BLaER1 treated with 17β-estradiol and CSF1 and Interleukin-3, amounts not matched to agents 10 nM and 100 nM (cell line): ENCODE measurements around the gene MAPK12.
A peak's percentile ranks its signal among the peaks of the same experiment; 100 is the strongest.

Experiments used
- H3K27ac ChIP-seq, 11 experiments: shearing (Covaris generic); formaldehyde crosslinking; 2 replicates each; pipeline ENCODE4 v1.8.1; 2022
- H3K27me3 ChIP-seq, 11 experiments: shearing (Covaris generic); formaldehyde crosslinking; 2 replicates each; pipeline ENCODE4 v1.8.1; 2022
- H3K36me3 ChIP-seq, 11 experiments: shearing (Covaris generic); formaldehyde crosslinking; 2 replicates each; pipeline ENCODE4 v1.8.1; 2022
- H3K4me1 ChIP-seq, 10 experiments: shearing (Covaris generic); formaldehyde crosslinking; 2 replicates each; pipeline ENCODE4 v1.8.1; 2022
- H3K4me2 ChIP-seq, 11 experiments: shearing (Covaris generic); formaldehyde crosslinking; 2 replicates each; pipeline ENCODE4 v1.8.1; 2022
- H3K4me3 ChIP-seq, 10 experiments: shearing (Covaris generic); formaldehyde crosslinking; 2 replicates each; pipeline ENCODE4 v1.8.1; 2022
- H3K9ac ChIP-seq, 11 experiments: shearing (Covaris generic); formaldehyde crosslinking; 2 replicates each; pipeline ENCODE4 v1.8.1; 2022
- H3K9me3 ChIP-seq, 11 experiments: shearing (Covaris generic); formaldehyde crosslinking; replicated peaks in 1 of 11; 2 replicates each; pipeline ENCODE4 v1.8.1; 2022
- H4K20me1 ChIP-seq, 11 experiments: shearing (Covaris generic); formaldehyde crosslinking; 2 replicates each; pipeline ENCODE4 v1.8.1; 2022
- Cebpa-rat ChIP-seq, 11 experiments: shearing (Covaris generic); IDR thresholded peaks; 2 replicates each; pipeline ENCODE4 v1.8.1; 2022

The MAPK12 gene

DNA sequence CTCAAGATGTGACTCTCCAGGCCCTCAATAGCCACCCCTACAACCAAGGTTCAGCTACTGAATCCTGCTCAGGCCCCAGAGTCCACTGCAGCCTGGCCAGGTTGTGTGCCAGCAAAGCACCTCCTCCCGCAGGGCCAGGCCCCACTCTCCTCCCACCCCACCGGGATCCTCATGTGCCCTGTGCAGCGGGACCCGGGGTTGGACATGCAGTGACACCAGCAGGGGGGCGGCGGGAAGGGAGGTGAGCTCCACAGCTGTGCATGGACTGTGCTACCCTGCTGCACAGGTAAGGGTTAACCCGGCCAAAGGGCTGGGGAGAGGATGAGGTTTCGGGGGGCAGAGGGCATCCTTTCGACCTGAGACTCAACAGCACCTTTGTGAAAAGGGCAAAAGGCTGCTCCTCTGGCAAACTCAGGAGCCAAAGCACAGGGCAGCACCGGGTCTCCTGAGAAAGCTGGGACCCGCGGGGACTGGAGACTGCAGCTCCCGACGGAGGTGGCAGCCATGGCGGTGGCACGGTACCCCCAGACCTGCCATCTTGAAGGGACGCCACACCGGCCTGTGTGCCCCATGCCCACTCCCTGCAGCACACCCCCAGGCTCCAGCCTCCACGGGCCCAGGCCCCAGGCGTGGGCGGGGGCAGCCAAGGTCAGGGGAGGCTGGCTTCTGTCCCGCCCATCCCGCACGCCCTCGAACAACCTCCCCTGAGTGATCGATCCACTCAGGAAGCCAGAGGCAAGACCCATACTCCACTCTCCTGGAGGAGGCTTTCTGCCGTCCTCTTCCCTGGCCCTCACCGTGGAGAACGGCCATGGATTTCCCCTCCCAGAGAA lies 35.4 kb upstream of the MAPK12 start:
- H4K20me1 ChIP-seq, result peaks cover 98 to 100% (median 99%) of the 10 kb centered on the region in 11 experiments
- H3K9ac ChIP-seq, result peak overlapping the region in 7 of 11 experiments; percentile 3 to 34 (median 25); a peak in 10 of 22 replicates
- H3K36me3 ChIP-seq, result peaks cover 0 to 25% (median 0%) of the 10 kb centered on the region in 11 experiments; a peak in 7 of 22 replicates
- no peaks in the 10 kb centered on the region for H3K9me3 ChIP-seq
- peak overlapping the region in 1 of 11 experiments; percentile 14; a peak in 2 of 22 replicates for H3K27ac ChIP-seq
- TF ChIP-seq Cebpa-rat (IDR thresholded peaks at IDR 0.05), result no peak
- peak overlapping the region; percentile 96 to 100 (median 99) for H3K4me2 ChIP-seq
- no peak overlapping the region; a peak in 2 of 20 replicates for H3K4me3 ChIP-seq
- H3K27me3 ChIP-seq, result no peaks in the 10 kb centered on the region
- peaks cover 96 to 100% (median 98%) of the 10 kb centered on the region in 10 experiments for H3K4me1 ChIP-seq

DNA sequence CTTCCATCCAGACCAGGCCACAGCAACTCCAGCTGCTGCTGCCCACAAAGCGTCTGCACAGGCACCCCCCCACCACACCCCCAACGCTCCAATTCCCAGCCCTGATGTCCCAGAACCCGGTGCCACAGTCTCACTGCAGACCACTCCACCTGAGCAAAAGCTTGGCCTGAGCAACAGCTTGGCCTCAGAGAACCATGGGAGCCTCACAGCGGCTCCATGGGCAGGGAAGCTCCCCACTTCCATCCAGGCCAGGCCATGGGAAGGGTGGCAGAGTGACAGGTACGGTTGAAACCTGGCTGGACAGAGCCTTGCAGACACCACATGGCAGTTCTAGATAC lies 32.8 kb upstream of the MAPK12 start:
- Histone ChIP-seq H3K36me3 (peaks cover 18 to 38% (median 25%) of the 10 kb centered on the region in 11 experiments), H3K9ac (peak overlapping the region; percentile 56 to 76 (median 69); a peak in 20 of 22 replicates), H3K27me3 (no peaks in the 10 kb centered on the region), H3K27ac (peak overlapping the region in 9 of 11 experiments; percentile 53 to 78 (median 73); a peak in 16 of 22 replicates), H3K4me2 (peak overlapping the region; percentile 96 to 100 (median 99)), H3K4me1 (peaks cover 77 to 92% (median 88%) of the 10 kb centered on the region in 10 experiments), H3K9me3 (no peaks in the 10 kb centered on the region), H4K20me1 (peaks cover 98 to 100% (median 99%) of the 10 kb centered on the region in 11 experiments), H3K4me3 (peak overlapping the region in 9 of 10 experiments; percentile 8 to 65 (median 52); a peak in 15 of 20 replicates)
- no peak for TF ChIP-seq Cebpa-rat (IDR thresholded peaks at IDR 0.05)

DNA sequence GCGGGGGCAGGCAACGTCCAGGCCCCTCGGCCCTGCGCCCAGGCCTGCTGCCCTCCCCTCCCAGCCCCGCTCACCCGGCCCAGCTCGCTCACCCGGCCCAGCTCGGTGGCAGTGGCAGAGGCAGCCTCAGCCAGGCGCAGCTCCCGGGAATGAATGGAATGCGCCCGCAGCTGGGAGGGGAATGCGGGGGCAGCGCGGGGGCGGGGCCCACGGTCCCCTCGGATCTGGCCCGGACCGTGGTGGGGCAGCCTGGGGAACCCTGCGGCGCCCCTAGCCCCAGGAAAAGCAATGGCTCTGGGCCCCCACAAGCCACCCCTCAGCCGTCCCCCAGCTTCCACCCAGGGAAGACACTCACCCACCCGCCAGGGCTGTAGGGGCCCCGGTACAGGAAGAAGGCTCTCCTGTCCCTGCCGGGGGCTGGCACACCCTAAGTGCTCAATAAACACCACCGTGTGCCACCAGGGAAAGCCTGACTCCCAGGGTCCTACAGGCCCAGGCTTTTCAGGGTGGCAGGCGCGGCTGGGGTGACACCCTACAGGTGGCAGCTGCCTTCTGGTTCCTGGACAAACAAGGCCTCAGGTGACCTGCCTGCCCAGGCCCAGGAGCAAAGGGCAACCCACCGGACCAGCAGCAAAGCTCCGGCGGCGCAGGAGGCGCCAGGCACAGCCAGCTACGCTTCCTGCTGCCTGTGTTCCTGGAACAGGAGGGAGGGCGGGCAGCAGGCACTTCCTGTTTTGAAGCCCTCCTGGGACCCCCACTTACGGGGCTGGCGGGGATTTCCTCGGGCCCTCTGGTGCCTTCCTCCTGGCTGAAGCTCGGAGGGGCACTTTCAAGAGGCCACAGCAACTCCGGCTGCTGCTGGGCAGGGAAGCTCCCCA lies 32.2 kb upstream of the MAPK12 start:
- Histone ChIP-seq H3K27ac (peak overlapping the region in 10 of 11 experiments; percentile 29 to 78 (median 73); a peak in 19 of 22 replicates), H3K4me2 (peak overlapping the region; percentile 96 to 100 (median 99)), H3K4me1 (peaks cover 73 to 86% (median 83%) of the 10 kb centered on the region in 10 experiments), H3K4me3 (peak overlapping the region; percentile 8 to 65 (median 50)), H4K20me1 (peaks cover 100% of the 10 kb centered on the region in 11 experiments), H3K27me3 (no peaks in the 10 kb centered on the region), H3K9ac (peak overlapping the region; percentile 56 to 76 (median 69); a peak in 21 of 22 replicates), H3K36me3 (peaks cover 24 to 44% (median 31%) of the 10 kb centered on the region in 11 experiments), H3K9me3 (no peaks in the 10 kb centered on the region)
- no peak for TF ChIP-seq Cebpa-rat (IDR thresholded peaks at IDR 0.05)

DNA sequence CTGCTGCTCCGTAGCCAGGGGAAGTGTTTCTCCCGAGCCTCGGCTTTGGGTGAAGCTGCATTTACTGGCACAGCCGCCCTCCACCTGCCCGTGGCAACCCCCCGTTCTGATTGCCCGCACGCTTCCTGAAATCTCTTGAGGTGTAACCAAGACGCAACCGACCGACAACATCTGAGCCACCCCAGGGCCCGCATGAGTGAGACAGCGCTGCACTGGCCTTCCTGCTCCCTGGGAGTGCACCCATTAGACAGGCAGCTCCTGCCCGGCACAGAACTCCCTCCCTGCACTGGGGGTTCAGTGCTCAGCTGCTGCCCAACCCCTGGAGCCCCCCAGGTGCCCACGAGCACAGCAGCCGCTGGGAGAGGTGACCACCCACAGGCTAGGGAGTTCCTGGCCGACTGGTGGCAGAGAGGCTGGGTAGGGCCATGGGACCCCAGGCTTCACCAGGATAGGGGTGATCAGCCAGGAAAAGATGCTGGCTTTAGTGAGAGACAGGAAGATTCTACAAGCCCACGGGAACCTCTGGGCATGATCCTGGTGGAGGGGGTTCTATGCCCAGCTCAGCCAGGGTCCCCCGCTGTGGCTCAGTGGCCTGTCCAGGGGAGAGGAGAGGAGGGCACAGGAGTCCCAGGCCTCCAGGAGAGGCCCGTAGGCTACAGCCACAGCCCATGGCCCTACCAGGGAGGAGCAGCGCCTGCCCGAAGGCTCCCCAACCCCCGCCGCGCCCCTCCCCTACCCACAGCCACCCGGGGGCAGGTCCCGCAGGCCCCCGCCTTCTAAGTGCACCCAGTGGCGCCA lies 31.4 kb upstream of the MAPK12 start:
- Histone ChIP-seq H3K4me1 (peaks cover 64 to 77% (median 74%) of the 10 kb centered on the region in 10 experiments), H3K36me3 (peaks cover 33 to 49% (median 39%) of the 10 kb centered on the region in 11 experiments), H3K27ac (peak overlapping the region in 9 of 11 experiments; percentile 53 to 78 (median 73); a peak in 19 of 22 replicates), H3K27me3 (no peaks in the 10 kb centered on the region), H4K20me1 (peaks cover 100% of the 10 kb centered on the region in 11 experiments), H3K9me3 (no peaks in the 10 kb centered on the region), H3K4me3 (peak overlapping the region; percentile 1 to 65 (median 50); a peak in 17 of 20 replicates), H3K9ac (peak overlapping the region; percentile 56 to 76 (median 69); a peak in 21 of 22 replicates), H3K4me2 (peak overlapping the region; percentile 96 to 100 (median 99))
- no peak for TF ChIP-seq Cebpa-rat (IDR thresholded peaks at IDR 0.05)

DNA sequence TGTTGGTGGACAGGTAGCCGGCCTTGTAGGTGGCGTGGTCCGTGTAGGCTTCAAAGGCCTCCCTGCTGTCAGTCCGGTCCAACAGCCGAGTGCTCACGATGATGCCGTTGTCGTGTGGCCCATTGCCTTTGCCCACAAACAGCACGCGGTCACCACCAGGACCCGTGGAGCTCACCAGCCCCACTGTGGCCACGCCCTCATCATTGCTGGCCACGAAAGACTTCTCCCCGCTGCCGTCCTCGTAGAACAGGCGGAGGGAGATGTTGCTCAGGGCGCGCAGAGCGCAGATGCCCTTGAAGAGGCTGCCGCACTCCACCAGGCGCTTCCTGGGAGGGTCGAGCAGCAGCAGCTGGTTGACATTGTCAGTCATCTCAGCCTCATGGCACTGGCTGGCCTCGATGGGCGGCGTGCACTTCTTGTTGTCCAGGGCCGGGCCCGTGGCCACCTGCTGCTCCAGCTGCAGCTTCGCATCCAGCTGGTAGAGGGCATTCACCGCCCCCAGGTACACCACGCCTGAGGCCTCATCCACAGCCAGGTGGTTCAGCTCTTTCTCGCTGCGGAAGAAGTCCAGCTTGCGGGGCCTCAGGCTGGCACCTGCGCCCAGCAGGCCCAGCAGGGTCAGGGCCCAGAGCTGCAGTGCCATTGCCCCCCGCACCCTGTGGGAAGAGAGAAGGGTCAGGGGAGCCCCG lies 28.6 kb upstream of the MAPK12 start:
- Histone ChIP-seq H3K27me3 (no peaks in the 10 kb centered on the region), H4K20me1 (peaks cover 95 to 100% (median 96%) of the 10 kb centered on the region in 11 experiments), H3K4me3 (no peak overlapping the region), H3K36me3 (peaks cover 56 to 69% (median 63%) of the 10 kb centered on the region in 11 experiments), H3K4me1 (peaks cover 37 to 50% (median 47%) of the 10 kb centered on the region in 10 experiments), H3K4me2 (no peak overlapping the region), H3K9ac (peak overlapping the region in 1 of 11 experiments; percentile 33; a peak in 1 of 22 replicates), H3K9me3 (no peaks in the 10 kb centered on the region), H3K27ac (peak overlapping the region in 4 of 11 experiments; percentile 25 to 78 (median 77); a peak in 2 of 22 replicates)
- no peak for TF ChIP-seq Cebpa-rat (IDR thresholded peaks at IDR 0.05)

DNA sequence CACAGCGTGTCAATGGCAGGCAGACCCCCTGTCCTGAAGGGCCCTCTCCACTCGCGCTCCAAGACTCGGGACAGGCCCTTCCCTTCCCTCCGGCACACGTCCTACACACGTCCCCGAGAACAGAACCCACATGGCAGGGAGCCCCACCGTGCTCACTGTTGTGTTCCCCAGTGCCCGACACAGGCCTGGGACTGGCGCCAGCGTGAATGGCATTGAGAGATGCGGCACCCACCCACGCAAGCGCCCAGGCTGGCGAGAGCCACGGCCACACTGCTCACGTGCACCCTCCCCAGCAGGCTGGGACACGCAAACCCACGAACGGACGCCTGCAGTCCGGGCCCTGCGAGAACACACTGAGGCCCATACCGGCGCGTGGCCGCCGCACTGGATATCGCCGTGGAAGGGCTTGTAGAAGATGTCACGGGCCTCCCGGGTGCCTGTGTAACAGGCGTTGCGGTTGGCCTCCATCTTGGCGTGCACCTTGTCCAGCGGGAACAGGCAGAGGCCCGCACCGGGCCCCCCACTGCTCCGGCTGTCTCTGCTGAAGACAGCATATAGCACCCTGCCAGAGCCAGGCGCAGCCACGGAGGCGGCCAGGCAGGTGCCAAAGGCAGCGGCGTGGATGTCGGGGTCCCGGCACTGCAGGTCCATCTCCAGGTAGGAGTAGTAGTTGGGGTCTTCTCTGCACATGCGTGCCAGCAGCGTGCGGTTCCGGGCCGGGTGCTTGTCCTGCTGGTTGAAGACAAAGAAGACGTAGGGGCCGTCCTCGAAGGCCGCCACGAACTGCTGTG lies 27.9 kb upstream of the MAPK12 start:
- H3K9ac ChIP-seq, result peak overlapping the region in 1 of 11 experiments; percentile 42; a peak in 1 of 22 replicates
- peak overlapping the region in 1 of 11 experiments; percentile 28; a peak in 2 of 22 replicates for H3K27ac ChIP-seq
- H4K20me1 ChIP-seq, result peaks cover 94 to 100% (median 96%) of the 10 kb centered on the region in 11 experiments
- no peaks in the 10 kb centered on the region for H3K27me3 ChIP-seq
- H3K36me3 ChIP-seq, result peaks cover 63 to 73% (median 69%) of the 10 kb centered on the region in 11 experiments
- no peak overlapping the region for H3K4me3 ChIP-seq
- H3K4me1 ChIP-seq, result peaks cover 30 to 42% (median 40%) of the 10 kb centered on the region in 10 experiments
- H3K9me3 ChIP-seq, result no peaks in the 10 kb centered on the region
- no peak overlapping the region for H3K4me2 ChIP-seq
- no peak for TF ChIP-seq Cebpa-rat (IDR thresholded peaks at IDR 0.05)

DNA sequence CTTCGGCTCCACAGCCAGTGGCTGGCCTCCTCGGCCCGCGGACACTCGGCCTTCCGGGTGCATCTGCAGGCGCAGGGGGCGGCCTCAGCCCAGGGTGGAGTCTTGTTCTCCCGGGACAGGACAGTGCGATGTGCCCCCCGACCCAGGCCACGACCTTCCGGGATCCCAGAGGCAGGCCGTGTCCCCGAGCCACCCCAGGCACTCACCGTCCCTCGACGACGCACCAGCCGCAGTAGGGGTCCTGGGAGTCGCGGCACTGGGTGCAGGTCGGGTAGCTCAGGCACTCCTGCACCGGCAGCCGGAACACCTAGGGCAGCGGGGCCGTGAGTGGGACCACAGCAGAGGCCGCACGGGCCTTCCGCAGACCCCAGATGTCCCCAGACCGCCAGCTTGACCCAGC lies 26.2 kb upstream of the MAPK12 start:
- Histone ChIP-seq H3K9me3 (no peaks in the 10 kb centered on the region), H3K4me3 (no peak overlapping the region), H3K27ac (peak overlapping the region in 1 of 11 experiments; percentile 28; a peak in 2 of 22 replicates), H3K27me3 (no peaks in the 10 kb centered on the region), H3K9ac (0 out of 22 replicates have a peak overlapping the region, but pooled peaks of 1 of the 11 experiments have one; percentile 31), H3K36me3 (peaks cover 76 to 87% (median 82%) of the 10 kb centered on the region in 11 experiments), H3K4me2 (no peak overlapping the region), H4K20me1 (peaks cover 80 to 98% (median 87%) of the 10 kb centered on the region in 11 experiments), H3K4me1 (peaks cover 13 to 26% (median 23%) of the 10 kb centered on the region in 10 experiments)
- TF ChIP-seq Cebpa-rat (IDR thresholded peaks at IDR 0.05), result no peak
